NCI-H345 treated with DMSO at 0.1 percent for 48 hours (cell line): ENCODE data around the gene TMUB2.
"Not testable (repeated sequence)": the region's sequence is repeated elsewhere in the genome, so short reads cannot be mapped to it uniquely, and the experiment has no call there.

Experiments used
- DNase-seq: peaks from one replicate; lab custom pipeline; 2025; ENCODE audit not compliant: unreplicated experiment; lab: John Stamatoyannopoulos, UW

TMUB2 gene

DNA sequence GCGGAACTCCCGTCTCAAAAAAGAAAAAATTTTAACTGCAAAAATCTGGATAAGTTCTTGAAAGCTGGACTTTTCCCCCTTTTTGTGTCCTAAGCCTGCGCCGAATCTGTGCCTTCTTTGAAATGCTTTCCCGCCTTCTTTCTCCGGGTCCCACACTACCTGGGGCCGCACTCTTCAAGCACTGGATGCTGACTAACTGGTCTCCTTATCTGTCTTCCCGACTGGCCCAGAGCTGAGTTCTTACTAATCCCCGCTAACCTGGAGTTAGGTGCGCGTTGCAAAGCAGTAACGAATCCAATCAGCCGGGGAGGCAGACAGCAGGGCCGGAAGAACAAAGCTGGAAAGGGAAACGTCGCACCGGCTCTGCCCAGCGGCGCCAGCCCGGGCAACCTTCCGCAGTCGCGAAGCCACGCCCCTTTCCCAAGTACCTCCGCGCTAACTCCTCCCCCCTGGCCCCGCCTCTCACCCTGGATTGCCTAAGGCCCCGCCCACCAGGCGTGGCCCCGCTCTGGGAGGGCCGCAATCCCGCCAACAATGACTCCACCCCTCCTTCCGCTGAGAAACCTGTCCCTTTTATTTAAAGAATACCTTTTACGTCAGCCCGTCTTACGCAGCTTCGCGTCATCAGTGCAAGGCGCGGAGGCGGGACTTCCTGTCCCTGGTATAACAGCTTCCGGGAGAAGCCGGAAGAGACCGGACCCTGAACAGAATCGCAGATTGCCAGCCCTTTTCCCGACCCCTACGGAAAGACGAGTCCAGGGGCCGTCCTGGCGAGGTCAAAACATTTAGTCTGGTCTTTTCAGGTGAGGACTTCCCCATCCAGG is at the start of gene TMUB2:
TSS of gene TMUB2 (plus strand) at position 666 of the 824 bp plus-strand sequence. CDS start 737 bp downstream, outside the sequence.
- peak; percentile 99 for DNase-seq

GRCh38 chr17:44137891-44138709 is 48.7 kb upstream of the TMUB2 start:
- peak; percentile 64 for DNase-seq

GRCh38 chr17:44143921-44144320 is 42.9 kb upstream of the TMUB2 start:
- not testable (repeated sequence) for DNase-seq

DNA sequence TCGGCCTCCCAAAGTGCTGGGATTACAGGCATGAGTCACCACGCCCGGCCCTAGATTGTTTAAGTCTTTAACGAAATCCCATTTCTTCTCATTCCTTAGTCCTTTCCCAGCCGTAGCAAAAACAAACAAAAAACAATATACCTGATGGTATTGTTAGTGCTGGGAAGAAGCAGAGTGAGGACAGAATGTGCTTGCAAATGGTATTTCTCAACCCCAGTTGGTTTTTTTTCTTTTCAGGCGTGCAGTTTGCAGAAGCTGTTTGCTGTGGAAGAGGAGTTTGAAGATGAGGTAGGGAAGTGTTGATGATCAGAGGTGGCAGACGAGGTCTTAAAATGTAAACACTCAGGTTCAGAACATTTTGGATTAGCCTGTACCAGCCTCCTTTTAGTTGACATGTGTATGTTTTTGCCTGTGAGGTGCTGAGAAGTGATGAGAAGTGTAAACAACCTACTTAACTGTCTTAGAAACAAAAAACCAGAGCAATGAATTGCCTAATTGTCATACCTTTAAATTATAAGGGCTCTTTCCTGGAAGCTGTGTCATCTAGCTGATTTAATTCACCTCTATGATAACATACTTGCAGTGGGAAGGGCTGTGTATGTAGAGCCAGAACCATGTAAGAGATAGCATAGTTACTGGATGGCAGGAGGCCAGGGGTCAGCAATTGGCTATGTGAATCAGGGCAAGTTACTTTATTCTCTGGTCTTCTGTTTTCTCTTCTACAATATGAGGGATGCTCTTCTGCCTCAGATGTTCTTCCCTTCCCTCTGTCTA is 41.6 kb upstream of the TMUB2 start:
- DNase-seq: no peak

GRCh38 chr17:44146375-44147346 is 40.1 kb upstream of the TMUB2 start:
- DNase-seq: no peak

GRCh38 chr17:44147812-44148211 is 39.0 kb upstream of the TMUB2 start:
- no peak for DNase-seq

- DNase-seq: not testable (repeated sequence)
These were observed 37.7 kb upstream of the TMUB2 start for GRCh38 chr17:44149066-44149465.

GRCh38 chr17:44149750-44150329 is 36.9 kb upstream of the TMUB2 start:
- no peak for DNase-seq

DNA sequence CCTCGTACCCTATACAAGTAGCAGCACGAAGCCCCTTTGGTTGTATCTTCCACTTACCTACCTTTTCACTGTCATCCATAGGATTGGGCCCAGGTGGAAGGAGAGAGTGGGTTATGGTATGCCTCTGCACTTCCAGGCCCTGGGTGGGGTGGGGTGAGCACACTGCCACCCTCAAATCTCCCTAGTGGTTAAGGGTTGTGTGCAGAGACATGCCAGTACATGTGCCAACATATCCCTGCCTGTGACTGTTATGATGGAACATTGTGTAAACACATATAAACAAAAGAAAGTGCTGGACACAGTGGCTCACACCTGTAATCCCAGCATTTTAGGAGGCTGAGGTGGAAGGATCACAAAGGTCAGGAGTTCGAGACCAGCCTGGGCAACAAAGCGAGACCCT is 33.9 kb upstream of the TMUB2 start:
- DNase-seq: no peak

DNA sequence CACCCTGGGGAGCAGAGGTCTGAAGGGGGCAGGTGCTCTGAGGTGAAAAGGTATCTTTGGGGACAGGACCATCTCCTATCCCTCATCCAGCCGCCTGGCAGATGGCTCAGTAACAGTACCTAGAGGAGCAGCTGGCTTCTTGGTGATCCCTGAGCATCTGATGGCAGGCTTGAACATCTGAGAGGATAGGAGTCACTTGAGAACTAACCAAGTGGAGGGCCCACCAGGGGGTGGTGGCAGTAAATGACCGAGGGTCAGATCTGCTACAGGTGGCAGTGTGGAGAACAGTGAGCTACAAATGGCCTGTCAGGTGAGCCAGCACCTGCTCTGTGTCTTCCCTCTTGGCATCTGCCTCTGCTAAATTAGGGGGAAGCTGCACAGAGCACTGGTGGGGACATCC is 31.3 kb upstream of the TMUB2 start:
- DNase-seq: no peak

GRCh38 chr17:44159519-44160210 is 27.1 kb upstream of the TMUB2 start:
- DNase-seq: no peak

- no peak for DNase-seq
These were observed 22.3 kb upstream of the TMUB2 start for GRCh38 chr17:44164476-44164875.

DNA sequence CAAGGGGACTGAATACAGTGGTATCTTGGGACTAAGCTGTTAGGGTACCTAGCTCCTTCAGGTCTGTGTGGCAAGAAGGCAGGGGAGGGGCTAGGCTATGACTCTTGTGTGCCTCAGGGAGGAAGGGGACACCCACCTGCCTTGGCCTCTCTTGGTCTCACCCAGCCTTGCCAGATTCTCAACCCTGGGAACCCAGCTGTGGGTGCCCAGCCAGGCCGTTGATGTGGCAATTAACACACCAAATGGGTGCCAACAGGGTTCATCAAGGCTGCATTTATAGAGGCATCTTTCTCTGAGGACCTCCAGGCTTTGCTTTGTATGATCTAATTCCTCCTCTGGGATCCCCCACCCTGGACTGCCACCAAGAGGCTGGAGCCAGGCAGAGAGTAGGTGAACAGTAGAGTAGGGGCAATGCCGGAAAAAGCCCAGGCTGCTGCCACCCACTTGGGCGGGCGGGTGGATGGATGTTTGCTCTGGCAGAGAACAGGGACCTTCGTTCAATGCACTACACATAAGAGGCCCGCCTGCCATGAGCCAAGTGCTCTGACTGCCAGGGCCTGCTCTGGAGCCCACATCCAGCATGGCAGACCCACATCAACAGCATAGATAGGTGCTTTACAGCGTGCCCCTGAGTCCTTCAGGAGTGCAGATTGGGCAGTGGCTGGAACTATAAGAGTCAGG is 19.5 kb upstream of the TMUB2 start:
- no peak for DNase-seq

DNA sequence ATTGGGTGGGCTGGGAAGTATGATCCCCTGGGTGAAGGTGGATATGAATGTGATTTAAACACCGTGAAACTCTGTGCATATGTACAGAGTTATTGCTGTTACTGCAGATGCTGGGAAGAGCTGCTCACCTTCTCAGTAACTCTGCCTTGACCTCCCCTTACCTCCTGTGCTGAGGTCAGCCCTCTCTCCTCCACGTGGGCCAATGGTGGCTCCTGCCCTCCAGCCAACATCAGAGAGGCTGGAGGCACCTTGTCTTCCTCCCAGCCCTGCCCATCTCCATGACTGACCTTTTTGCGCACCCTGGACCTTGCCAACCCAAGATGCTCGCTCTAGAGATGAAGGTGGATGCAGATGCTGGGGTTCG is 16.7 kb upstream of the TMUB2 start:
- no peak for DNase-seq

- DNase-seq: no peak
These were observed 16.1 kb upstream of the TMUB2 start, which contains the start of gene ASB16 for GRCh38 chr17:44170499-44171201. Gene ASB16, plus strand, starts transcription at chr17:44170704. Its CDS starts 86 bp downstream, at chr17:44170790.

DNA sequence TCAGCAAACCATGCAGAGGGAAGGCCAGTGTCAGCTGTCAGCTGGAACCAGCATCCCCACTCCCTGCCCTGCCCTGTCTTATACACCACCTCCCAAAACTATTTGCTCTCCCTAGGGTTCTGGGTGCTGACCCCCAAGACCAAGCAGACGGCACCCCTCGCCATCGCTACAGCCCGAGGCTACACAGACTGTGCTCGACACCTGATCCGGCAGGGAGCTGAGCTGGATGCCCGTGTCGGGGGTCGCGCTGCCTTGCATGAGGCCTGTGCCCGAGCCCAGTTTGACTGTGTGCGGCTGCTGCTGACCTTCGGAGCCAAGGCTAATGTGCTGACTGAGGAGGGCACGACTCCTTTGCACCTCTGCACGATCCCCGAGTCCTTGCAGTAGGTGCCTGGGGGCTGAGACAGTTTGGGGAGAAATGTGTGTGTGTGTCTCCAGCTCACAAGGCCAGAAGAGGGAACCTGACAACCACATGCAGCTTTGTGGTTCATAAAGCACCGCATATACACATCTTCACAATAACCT is 14.8 kb upstream of the TMUB2 start:
- DNase-seq: no peak

DNA sequence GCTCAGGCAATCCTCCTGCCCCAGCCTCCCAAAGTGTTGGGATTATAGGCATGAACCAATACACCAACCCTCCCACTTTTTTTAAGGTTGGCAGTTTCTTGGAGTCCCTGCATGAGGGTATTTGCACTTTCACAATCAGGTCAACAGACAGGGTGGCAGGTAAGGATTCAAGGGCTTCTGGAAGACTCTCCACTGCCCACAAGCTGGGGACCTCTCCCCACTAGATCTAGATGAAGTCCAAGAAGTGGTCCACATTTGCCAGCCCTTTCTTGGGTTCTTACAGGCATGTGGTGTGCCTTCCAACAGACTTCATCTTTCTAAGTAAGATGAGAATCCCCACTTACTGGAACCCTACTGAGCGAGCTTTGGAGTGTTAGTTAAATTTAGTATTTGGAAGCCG is 12.3 kb upstream of the TMUB2 start:
- no peak for DNase-seq

- no peak for DNase-seq
These were observed 10.5 kb upstream of the TMUB2 start for GRCh38 chr17:44176257-44176656.
